ENCODE results near the gene LRP10.

DNA sequence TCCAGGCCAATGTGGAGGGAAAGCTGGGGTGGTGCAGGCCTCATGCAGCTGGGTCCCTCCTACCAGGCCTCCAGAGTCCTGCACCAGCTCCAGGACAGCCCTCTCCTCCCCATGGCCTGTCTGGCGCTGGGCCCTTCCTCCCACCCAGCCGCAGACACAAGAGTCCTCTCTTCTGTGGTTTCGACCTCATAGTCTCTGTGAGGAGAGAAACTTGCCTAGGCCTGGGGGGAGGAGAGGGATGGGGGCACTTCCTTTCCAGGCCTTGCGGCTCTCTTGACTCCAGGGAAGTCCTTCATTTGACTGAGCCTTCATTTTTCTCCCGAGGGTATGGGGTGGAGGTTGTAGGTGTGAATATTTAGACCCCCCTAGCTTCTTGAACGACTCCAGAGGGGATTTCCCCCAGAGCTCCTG, 32.9 kb upstream of the LRP10 start:
- TF ChIP-seq EZH2phosphoT487 (IDR thresholded peaks at IDR 0.05; ENCODE audit: insufficient read depth, low read depth) (no peak), EZH2 (IDR thresholded peaks at IDR 0.05; ENCODE audit: insufficient read depth, poor library complexity, severe bottlenecking) (no peak)
